NCI-H2029 (cell line): ENCODE results near the gene PLIN4.
A peak's percentile ranks its signal among the peaks of the same experiment; 100 is the strongest.

ENCODE experiments used
- DNase-seq: peaks from one replicate; lab custom pipeline; 2025; lab: John Stamatoyannopoulos, UW

The PLIN4 gene

DNA sequence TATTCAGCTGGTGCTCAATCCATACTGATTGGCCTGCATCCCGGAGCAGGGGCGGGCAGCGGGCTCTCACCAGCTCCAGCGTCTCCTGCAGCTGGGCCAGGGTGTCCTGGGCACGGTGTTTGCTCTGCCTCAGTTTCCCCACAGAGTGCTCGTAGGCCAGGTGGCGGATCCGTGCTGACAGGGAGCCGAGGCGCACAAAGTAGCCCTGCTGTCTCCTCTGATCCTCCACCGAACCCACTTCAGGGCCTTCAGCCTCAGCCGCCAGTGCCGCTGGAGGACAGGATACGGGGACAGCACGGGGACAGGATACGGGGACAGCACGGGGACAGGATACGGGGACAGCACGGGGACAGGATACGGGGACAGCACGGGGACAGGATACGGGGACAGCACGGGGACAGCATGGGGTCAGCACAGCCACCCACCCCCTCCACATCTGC lies 7.3 kb upstream of the PLIN4 start:
- no peak for DNase-seq

DNA sequence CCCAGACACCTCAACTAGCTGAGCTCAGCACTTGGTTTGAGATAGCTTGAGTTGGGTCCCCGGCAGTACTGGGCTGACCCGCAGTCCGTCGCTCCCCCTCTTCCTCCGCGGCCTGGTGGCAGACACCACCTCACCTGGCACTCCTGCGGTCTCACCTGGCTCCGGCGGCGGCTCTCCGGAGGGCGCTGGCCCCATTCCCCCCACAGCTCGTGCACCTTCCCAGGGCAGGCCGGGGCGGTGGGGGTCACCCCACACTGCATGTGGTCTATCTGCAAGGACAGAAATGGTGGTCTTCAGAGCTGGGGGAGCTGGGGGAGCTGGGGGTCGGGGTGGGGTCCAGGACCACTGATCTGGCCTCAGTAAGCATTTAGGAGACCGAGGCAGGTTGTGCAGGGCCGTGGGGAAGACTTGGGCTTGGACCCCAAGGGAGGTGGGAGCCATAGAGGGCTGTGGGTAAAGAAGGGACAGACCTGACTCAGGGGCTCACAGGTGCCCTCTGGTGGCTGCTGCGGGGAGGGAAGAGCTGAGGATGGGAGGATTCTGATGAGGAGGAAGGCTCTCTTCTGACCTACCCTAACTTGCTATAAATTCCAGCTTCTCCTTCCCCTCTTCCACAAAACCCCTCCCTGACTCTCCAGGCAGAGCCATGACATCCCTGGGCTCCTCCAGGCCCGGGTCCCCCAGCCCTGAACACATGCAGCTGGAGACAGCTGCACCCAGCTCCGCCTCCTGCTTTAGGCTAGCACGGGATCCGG lies 6.7 kb upstream of the PLIN4 start:
- no peak for DNase-seq

DNA sequence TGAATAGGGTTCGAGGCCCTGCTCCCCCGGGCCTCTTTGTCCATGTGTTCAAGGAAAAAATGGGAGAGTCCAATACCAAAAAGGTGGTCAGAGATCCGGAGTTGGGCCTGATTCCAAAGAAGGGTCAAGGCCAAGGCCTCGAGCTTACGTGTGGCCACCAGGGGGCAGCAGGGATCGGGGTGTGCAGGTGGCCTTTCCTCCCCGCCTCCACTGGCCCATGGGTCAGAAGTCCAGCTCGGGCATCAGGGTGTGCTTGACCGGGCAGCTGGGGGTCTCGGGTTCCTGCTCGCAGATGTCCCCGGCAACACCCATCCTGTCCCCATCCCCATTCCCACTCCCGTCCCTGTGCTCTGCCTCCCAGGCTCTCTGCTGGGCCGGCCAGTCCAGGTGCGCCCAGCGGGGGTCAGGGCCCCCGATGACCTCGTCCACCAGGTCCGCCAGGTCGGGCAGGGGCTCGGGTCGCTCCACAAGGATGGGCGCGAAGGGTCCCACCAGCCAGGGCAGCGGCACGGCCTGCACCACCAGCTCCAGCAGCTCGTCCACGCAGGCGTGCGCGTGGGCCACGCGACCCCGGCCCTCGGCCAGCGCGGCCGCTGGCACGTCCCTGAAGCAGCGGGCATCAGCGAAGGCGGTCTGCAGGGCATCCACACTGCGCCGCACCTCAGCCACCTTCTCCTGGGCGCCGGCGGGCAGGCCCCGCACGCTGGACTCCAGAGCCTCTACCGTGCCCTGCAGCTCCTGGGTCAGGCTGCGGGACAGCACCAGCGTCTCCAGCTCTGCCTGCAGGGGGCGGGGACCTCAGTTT lies 5.2 kb upstream of the PLIN4 start:
- DNase-seq, result peak; percentile 22

DNA sequence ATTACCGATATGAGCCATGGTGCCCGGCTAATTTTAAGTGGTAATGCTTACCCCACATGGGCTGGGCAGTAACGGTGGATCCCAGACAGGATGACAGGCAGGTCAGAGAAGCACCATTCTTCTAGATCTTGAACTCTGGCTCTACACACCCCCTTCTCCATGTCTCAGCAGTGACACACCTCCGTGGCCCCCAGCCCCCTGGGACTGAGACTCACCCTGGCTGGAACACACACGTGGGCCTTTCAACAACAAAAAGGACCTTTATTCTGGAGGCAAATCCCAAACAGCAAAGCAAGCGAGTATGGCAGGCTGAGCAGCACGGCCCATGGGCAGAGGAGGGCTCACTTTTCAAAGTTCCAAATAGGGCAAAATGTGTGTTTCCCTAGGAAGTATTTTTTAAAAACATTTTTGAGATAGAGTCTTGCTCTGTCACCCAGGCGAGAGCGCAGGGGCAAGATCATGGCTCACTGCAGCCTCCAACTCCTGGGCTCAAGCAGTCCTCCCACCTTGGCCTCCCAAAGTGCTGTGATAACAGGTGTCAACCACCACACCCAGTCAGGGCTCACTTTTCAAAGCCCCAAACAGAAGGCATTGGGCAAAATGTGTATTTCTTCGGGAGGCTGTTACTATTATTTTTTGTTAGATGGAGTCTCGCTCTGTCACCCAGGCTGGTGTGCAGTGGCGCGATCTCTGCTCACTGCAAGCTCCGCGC lies 4.2 kb upstream of the PLIN4 start:
- no peak for DNase-seq

DNA sequence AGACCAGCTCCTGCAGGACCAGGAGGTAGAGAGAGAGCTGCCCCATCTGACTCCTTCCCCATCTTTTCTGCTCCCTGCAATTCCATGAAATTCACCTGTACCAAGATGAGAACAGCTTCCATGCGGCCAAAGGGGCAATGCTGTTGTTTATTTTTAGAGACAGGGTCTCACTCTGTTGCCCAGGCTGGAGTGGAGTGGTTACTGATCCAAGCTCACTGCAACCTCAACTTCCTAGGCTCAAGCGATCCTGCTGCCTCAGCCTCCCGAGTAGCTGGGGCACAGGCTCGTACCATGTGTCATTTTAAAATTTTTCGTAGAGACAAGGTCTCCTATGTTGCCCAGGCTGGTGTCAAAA lies 3.6 kb upstream of the PLIN4 start:
- DNase-seq, result no peak

DNA sequence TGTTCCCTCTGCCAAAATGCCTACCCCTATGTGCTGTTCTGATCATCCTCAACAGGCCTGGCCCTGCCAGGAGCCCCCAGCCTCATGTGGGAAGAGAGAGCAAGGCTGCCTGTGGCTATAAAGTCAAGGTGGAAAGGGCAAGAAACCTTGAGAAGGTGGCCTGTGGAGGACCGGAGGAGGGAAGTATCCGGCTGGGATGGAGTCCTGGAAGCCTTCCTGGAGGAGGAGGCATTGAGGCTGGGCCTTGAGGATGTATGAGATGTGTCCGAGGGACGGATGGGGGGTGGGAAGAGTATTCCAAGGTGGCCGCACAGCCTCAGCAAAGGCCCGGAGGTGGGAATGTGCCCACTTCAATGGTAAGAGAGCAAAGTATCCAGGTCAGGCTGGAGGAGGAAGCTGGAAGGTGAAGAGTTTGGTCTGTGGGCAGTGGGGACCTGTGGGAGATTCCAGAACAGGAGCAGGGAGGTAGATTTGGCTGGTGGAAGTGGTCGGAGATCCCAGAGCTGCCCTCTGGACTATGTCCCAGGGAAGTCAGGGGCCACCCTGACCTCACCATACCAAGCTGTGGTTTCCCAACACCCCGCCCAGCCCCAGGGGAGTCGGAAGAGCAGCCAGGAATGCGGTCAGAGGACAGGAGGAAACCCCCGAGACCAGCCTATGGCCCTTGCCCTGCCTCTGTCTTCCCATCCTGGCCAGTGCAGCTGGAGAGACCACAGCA lies 3.0 kb upstream of the PLIN4 start:
- no peak for DNase-seq

DNA sequence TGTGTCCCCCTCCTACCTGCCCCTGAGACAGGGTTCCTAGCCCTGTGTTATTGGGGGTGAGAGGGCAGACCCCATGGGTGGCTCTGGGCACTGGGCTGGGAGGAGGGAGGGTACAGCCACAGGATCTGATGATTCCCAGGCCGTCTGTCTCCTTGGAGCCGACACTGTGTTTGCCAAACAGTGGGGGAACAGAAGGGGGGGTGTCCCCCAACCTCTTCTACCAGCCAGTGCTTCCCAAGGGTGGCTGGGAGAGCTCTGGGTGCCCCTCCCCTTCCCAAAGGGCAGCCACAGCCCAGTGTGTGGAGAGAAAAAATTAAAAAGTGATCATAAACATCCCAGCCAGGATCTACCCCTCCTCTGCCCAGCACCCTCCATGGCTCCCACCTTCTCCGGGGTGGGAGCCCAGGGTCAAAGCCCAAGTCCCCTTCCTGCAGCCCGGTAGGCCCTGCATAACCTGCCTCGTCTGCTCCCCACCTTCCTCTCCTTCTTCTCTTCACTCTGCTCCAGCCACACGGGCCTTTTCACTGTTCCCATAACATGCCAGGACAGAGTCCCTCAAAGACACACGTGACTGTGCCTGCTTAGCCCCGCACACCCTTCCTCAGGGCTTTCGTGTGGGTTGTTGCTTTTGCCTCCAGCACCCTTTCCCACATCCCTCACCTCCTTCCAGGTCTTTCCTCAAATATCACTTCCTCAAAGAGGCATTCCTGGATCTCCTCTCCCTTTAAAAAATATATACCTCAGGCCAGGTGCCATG lies 1.4 kb upstream of the PLIN4 start:
- DNase-seq, result no peak

DNA sequence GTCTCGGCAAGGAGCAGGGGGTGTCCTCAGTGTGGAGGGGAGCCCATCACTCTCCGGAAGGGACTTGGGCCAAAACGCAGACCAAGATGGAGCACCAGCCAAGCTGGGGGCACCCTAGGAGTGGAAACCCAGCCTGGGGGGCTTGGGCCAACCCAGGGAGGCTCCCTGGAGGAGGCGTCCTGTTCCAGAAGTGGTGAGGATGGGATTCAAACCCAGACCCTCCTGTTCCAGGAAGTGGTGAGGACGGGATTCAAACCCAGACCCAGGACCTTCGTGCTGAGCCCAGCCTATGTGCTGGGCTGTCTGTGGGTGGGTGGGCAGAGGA lies 848 bp upstream of the PLIN4 start:
- no peak for DNase-seq

DNA sequence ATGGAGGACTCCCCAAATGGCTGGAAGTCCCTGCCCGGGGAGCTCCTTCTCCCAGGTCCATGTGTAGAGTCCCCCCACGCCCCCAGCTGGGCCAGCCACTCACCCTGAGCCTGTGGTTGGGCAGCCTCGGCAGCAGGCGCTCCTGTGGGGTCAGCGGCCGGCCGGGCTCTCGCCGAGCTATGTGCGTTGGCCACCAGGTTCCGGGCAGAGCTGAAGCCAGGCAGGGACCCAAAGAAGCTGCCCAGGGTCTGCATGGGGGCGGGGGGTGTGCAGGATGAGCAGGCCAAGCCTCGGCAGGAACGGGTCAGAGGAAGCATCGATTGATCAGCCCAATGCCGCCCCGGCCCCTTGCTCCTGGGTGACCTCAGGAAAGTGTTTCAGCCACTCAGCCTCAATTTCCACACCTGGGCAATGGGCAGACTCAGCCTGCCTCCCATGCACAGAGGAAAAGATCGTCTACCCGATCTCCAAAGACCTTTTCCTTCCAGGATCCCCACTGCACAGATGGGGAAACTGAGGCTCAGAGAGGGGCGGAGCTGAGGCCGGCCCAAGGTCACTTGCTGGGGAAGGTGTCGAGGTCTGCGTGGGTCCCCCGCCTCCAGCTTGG lies 732 bp downstream of the PLIN4 start:
- no peak for DNase-seq

DNA sequence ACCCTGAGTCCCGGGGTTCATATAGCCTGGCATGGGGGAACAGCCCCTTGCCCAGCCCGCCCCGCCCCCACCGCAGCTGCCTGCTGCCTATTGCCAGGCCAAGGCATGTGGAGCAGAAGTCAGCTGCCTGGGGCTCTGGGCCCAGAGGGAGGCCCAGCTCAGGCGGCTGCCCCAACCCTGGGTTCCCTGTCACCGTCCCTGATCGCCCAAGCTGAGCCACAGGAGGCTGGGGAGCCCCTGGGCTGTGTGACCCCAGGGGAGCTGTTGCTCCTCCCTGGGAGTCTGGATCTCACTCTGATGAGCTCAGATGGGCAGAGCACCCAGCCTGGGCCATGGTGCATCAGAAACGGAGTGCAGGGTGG lies 1.4 kb downstream of the PLIN4 start:
- DNase-seq, result no peak

DNA sequence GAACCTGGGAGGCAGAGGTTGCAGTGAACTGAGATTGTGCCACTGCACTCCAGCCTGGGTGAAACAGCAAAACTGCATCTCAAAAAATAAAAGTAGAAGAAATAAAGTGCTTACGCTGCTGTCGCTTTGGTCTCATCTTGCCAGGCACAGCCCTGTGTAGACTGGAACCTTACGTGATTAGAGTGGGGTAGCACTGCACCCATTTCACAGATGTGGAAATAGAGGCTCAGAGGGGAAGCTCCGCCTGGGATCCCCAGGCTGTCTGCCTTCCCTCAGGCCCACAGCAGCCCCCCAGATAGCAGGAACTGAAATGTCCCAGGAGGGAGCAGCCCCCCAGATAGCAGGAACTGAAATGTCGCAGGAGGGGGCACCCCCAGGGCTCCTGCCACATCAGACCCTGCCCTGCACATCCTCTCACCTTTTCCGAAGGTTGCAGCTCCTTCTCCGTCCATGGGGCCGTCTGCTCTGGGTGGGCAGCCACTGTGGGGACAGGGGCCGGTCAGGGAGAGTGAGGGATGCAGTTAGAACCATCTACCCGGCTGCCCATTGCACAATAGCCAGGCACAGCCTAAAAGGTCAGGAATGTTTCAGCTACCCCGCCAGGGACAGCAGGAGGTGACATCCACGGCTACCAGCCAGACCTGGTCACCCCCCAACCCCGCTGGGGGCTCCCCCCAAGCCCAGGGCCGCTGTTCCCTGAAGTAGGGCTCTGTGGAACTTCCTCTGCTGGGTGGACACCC lies 1.9 kb downstream of the PLIN4 start:
- no peak for DNase-seq

DNA sequence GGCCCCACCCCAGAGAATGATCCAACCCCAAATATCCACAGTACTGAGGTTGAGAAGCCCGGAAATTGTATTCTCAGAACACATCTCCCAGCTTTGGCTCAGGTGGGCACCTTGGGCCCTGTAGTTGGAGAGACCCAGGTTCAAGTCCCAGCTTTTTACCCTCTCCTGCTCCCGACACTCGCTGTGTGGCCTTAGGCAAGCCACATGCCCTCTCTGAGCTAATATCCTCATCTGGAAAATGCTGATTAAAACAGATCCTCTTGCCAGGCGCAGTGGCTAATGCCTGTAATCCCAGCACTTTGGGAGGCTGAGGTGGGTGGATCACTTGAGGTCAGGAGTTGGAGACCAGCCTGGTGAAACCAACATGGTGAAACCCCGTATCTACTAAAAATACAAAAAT lies 2.6 kb downstream of the PLIN4 start:
- no peak for DNase-seq

DNA sequence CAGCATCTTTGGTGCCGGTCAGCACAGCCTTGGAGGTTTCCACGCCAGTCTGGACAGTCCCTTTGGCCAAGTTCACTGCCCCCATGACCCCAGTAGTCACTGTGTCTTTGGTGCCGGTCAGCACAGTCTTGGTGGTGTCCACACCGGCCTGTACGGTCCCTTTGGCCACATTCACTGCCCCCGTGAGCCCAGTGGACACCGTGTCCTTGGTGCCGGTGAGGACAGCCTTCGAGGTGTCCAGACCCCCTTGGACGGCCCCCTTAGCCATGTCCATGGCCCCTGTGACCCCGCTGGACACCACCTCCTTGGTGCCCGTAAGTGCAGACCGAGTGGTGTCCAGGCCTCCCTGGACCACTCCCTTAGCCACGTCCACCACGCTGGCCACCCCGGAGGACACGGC lies 5.0 kb downstream of the PLIN4 start:
- DNase-seq, result no peak

DNA sequence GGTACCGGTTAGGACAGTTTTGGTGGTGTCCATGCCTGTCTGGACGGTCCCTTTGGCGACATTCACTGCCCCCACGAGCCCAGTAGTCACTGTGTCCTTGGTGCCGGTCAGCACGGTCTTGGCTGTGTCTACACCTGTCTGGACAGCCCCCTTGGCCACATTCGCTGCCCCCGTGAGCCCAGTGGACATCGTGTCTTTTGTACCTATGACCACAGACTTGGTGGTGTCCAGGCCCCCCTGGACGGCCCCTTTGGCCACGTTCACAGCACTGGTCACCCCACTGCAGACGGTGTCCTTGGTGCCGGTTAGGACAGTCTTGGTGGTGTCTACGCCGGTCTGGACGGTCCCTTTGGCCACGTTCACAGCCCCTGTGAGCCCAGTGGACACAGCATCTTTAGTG lies 6.2 kb downstream of the PLIN4 start:
- DNase-seq, result no peak

DNA sequence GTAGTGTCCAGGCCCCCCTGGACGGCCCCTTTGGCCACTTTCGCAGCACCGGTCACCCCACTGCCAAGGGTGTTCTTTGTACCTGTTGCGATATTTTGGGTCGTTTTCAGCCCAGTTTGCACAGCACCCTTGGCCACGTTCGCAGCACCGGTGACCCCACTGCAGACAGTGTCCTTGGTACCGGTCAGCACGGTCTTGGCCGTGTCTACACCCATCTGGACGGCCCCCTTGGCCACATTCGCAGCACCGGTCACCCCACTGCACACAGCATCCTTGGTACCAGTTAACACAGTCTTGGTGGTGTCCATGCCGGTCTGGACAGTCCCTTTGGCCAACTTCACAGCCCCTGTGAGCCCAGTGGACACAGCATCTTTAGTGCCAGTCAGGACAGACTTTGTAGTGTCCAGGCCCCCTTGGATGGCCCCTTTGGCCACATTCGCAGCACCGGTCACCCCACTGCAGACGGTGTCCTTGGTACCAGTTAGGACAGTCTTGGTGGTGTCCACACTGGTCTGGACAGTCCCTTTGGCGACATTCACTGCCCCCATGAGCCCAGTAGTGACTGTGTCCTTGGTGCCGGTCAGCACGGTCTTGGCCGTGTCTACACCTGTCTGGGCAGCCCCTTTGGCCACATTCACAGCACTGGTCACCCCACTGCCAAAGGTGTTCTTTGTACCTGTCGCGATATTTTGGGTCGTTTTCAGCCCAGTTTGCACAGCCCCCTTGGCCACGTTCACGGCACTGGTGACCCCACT lies 6.8 kb downstream of the PLIN4 start:
- no peak for DNase-seq

DNA sequence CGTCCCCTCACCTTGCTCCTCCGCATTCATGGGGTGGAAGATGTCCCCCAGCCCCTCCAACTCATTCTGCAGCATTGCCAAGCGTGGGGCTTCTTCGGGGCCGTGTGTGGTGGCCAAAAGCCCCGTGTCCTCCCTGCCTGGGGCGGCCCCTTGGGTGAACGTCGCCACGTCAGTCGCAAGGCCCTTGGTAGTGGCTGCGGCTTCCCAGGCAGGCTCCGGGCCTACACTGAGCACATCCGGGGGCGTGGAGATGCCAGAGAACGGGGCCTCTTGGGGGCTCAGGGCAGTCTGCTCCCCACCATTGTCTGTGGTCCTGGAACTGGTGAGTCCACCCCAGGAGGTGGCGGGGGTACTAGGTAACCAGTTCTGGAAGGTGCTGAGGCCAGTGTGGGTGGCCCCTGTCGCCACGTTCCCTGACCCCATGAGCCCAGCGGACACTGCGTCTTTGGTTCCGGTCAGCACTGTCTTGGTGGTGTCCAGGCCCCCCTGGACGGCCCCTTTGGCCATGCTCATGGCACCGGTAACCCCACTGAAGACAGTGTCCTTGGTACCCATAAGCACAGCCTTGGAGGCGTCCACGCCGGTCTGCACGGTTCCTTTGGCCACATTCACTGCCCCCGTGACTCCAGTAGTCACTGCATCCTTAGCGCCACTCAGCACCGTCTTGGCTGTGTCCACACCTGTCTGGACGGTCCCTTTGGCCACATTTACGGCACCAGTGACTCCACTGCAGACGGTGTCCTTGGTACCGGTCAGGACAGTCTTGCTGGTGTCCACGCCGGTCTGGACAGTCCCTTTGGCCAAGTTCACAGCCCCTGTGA lies 7.6 kb downstream of the PLIN4 start:
- no peak for DNase-seq

DNA sequence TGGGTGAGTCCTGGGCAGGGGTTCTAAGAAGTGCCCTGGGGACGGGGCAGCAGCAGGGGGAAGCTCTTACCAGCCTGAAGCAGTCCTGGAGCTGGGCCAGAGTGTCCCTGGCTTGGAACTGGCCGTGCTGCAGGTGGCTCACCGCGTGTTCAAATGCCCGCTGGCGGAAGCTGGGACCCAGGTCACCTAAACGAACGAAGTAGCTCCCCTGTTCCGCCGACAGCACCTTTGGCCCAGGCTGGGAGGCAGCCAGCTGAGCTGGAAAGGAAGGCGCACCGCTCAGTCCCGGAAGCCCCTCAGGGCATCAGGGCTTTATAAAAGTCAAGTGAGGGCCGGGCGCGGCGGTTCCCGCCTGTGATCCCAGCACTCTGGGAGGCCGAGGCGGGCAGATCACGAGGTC lies 9.6 kb downstream of the PLIN4 start:
- DNase-seq, result no peak

DNA sequence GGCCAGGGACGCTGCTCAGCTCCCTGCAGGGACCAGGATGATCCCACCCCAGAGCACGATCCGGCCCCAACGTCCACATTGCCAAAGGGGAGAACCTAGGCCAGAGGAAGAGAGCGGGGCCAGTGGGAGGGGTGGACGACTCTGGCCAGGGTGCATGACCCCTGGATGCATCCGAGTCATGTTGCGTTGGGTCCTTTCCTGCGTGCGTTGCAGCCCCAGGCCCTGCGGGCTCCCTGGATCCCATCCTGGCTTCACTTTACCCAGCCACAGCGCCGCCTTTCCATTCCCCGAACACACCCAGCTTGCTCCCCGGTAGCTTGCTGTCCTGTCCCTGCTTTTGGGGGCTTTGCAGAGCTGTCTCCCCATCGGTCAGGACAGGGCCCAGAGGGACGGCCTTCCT lies 10.5 kb downstream of the PLIN4 start:
- DNase-seq, result no peak

DNA sequence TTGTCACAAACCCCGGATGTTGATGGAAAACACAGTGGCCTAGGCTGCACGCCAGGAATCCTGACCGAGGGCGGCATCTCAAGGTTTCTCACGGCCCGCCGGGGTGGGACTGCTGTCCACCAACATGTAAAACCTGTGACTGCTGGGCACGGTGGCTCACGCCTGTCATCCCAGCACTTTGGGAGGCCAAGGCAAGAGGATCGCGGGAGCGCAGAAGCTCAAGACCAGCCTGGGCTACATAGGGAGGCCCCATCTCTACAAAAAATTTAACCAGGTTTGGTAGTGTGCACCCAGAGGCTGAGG lies 11.2 kb downstream of the PLIN4 start:
- DNase-seq, result no peak
